SK-N-SH (cell line): ENCODE results near the gene ASPN.

Experiments
- JUND ChIP-seq: IDR thresholded peaks from 2 replicates; pipeline ENCODE4 v1.4.0; 2012
- MXI1 ChIP-seq: IDR thresholded peaks from 2 replicates; pipeline ENCODE4 v1.6.1; 2012; ENCODE audit warnings: mild to moderate bottlenecking, low read depth, low read length, improper control_type of control experiment
- POLR2AphosphoS5 ChIP-seq: IDR thresholded peaks from 2 replicates; pipeline ENCODE4 v1.6.1; 2012; ENCODE audit warnings: low read depth, low read length
- RAD21 ChIP-seq: IDR thresholded peaks from 2 replicates; pipeline ENCODE4 v1.6.1; 2012; ENCODE audit warnings: mild to moderate bottlenecking, low read length
- TCF12 ChIP-seq: IDR thresholded peaks from 2 replicates; pipeline ENCODE4 v1.4.0; 2012
- TF ChIP-seq, protein P1 (sequence below): fragments of 200-600 bp; sonication (generic); IDR thresholded peaks from 2 replicates; pipeline ENCODE4 v1.6.1; 2017; ENCODE audit warnings: antibody characterized with exemption, mild to moderate bottlenecking, moderate library complexity
- TF ChIP-seq, protein P2 (sequence below): IDR thresholded peaks from 2 replicates; pipeline ENCODE4 v1.4.0; 2012; ENCODE audit warnings: low read depth
- TF ChIP-seq, protein P3 (sequence below): fragments of 150-350 bp; IDR thresholded peaks from 2 replicates; pipeline ENCODE4 v1.6.1; 2017; ENCODE audit warnings: antibody characterized with exemption, low read length, low read depth, borderline replicate concordance
- TF ChIP-seq, protein P4 (sequence below): IDR thresholded peaks from 2 replicates; pipeline ENCODE4 v1.4.0; 2012; ENCODE audit warnings: low read depth, borderline replicate concordance

DNA sequence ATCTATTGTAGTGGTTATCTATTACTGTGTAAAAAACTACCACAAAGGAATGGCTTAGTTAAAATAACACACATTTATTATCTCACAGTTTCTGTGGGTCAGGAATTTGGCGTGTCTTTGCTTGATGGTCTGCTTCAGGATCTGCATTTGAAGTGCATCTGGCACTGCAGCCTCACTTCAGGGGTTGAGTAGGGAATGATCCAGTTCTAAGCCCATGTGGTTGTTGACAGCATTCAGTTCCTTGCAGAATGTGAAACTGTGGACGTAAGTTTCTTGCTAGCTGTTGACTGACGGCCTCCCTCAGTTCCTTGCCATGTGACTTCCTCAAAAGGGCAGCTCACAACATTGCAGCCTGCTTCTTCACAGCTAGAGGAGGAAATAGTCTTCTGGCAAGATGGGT, 75.8 kb downstream of the ASPN start:
- TF ChIP-seq, protein P1, sequence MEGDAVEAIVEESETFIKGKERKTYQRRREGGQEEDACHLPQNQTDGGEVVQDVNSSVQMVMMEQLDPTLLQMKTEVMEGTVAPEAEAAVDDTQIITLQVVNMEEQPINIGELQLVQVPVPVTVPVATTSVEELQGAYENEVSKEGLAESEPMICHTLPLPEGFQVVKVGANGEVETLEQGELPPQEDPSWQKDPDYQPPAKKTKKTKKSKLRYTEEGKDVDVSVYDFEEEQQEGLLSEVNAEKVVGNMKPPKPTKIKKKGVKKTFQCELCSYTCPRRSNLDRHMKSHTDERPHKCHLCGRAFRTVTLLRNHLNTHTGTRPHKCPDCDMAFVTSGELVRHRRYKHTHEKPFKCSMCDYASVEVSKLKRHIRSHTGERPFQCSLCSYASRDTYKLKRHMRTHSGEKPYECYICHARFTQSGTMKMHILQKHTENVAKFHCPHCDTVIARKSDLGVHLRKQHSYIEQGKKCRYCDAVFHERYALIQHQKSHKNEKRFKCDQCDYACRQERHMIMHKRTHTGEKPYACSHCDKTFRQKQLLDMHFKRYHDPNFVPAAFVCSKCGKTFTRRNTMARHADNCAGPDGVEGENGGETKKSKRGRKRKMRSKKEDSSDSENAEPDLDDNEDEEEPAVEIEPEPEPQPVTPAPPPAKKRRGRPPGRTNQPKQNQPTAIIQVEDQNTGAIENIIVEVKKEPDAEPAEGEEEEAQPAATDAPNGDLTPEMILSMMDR, result no peak
- TF ChIP-seq MXI1 (no peak), RAD21 (no peak), JUND (no peak), POLR2AphosphoS5 (no peak), TCF12 (no peak)
- TF ChIP-seq, protein P2, sequence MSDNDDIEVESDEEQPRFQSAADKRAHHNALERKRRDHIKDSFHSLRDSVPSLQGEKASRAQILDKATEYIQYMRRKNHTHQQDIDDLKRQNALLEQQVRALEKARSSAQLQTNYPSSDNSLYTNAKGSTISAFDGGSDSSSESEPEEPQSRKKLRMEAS, result no peak
- TF ChIP-seq, protein P3, sequence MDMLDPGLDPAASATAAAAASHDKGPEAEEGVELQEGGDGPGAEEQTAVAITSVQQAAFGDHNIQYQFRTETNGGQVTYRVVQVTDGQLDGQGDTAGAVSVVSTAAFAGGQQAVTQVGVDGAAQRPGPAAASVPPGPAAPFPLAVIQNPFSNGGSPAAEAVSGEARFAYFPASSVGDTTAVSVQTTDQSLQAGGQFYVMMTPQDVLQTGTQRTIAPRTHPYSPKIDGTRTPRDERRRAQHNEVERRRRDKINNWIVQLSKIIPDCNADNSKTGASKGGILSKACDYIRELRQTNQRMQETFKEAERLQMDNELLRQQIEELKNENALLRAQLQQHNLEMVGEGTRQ, result no peak
- TF ChIP-seq, protein P4, sequence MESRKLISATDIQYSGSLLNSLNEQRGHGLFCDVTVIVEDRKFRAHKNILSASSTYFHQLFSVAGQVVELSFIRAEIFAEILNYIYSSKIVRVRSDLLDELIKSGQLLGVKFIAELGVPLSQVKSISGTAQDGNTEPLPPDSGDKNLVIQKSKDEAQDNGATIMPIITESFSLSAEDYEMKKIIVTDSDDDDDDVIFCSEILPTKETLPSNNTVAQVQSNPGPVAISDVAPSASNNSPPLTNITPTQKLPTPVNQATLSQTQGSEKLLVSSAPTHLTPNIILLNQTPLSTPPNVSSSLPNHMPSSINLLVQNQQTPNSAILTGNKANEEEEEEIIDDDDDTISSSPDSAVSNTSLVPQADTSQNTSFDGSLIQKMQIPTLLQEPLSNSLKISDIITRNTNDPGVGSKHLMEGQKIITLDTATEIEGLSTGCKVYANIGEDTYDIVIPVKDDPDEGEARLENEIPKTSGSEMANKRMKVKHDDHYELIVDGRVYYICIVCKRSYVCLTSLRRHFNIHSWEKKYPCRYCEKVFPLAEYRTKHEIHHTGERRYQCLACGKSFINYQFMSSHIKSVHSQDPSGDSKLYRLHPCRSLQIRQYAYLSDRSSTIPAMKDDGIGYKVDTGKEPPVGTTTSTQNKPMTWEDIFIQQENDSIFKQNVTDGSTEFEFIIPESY, result no peak
